Ascending aorta (tissue), 2 donors: ENCODE data around the gene PACRG. TPM values are rescaled to one million over a fixed set of nuclear protein-coding genes. Genes with fewer than 3 reads are reported as not detected.

Source experiments
- DNase-seq, 2 donors: peaks; one replicate each; pipeline ENCODE4 v3.0.0-alpha.2; 2019; ENCODE audit warnings: low spot score in 2 of 2
- H3K27ac ChIP-seq, 2 donors: fragments of 200-600 bp; sonication (generic); one replicate each; pipeline ENCODE4 v1.5.1; 2016 to 2017; ENCODE audit warnings: mild to moderate bottlenecking in 1 of 2
- H3K27me3 ChIP-seq: fragments of 200-600 bp; sonication (generic); one replicate; pipeline ENCODE4 v1.5.1; 2017
- H3K36me3 ChIP-seq, 2 donors: fragments of 200-600 bp; sonication (generic); one replicate each; pipeline ENCODE4 v1.5.1; 2016
- H3K4me1 ChIP-seq, 2 donors: fragments of 200-600 bp; sonication (generic); one replicate each; pipeline ENCODE4 v1.5.1; 2016 to 2017; ENCODE audit warnings: mild to moderate bottlenecking in 1 of 2
- H3K4me3 ChIP-seq, 2 donors: fragments of 200-600 bp; sonication (generic); one replicate each; pipeline ENCODE4 v1.5.1; 2016 to 2017; ENCODE audit warnings: mild to moderate bottlenecking in 1 of 2
- H3K9me3 ChIP-seq, 2 donors: fragments of 200-600 bp; sonication (generic); one replicate each; pipeline ENCODE4 v1.5.1; 2016
- CTCF ChIP-seq, 3 experiments: fragments of 200-600 bp in 2 of 3; fragments of 450-650 bp in 1 of 3; sonication (generic) in 2 of 3; IDR thresholded peaks; one replicate each; pipeline ENCODE4 v1.5.1; 2016 to 2019; ENCODE audit warnings: antibody characterized with exemption in 3 of 3, mild to moderate bottlenecking in 1 of 3, moderate library complexity in 1 of 3
- intact Hi-C: fragments of 100-400 bp; cut with DNase I; formaldehyde crosslinking; loops from one replicate; pipeline ENCODE4 v1.15.1; 2023
- total RNA-seq: library from RNA; depleted of rRNA; stranded (reverse); fragments of >200 nt; gene quantifications from one replicate; pipeline ENCODE4 v1.1.0, GENCODE V29; 2016

PACRG gene
- total RNA-seq, 1 donor from 2014 or later: not detected

GRCh38 chr6:163195721-163196691, 468.2 kb downstream of the PACRG start:
- intact Hi-C loops: no loop called here
- no peaks in the 10 kb centered on the region for H3K27me3 ChIP-seq
- no peaks in the 10 kb centered on the region for H3K4me1 ChIP-seq
- no peaks in the 10 kb centered on the region for H3K9me3 ChIP-seq
- H3K4me3 ChIP-seq: no peak overlapping the region
- no peak for DNase-seq
- H3K36me3 ChIP-seq: no peaks in the 10 kb centered on the region
- no peak for TF ChIP-seq CTCF (IDR thresholded peaks at IDR 0.05)
- H3K27ac ChIP-seq: no peak overlapping the region

GRCh38 chr6:163197839-163198238, 470.1 kb downstream of the PACRG start:
- Histone ChIP-seq H3K9me3 (no peaks in the 10 kb centered on the region), H3K4me1 (no peaks in the 10 kb centered on the region), H3K27me3 (no peaks in the 10 kb centered on the region), H3K36me3 (no peaks in the 10 kb centered on the region), H3K27ac (no peak overlapping the region), H3K4me3 (no peak overlapping the region)
- intact Hi-C loops: no loop called here
- no peak for DNase-seq
- TF ChIP-seq CTCF (IDR thresholded peaks at IDR 0.05): no peak

GRCh38 chr6:163198396-163198795, 470.6 kb downstream of the PACRG start:
- Histone ChIP-seq H3K9me3 (no peaks in the 10 kb centered on the region), H3K27ac (no peak overlapping the region), H3K36me3 (no peaks in the 10 kb centered on the region), H3K27me3 (no peaks in the 10 kb centered on the region), H3K4me3 (no peak overlapping the region), H3K4me1 (no peaks in the 10 kb centered on the region)
- no peak for TF ChIP-seq CTCF (IDR thresholded peaks at IDR 0.05)
- intact Hi-C loops: no loop called here
- no peak for DNase-seq

GRCh38 chr6:163199371-163199770, 471.6 kb downstream of the PACRG start:
- no peak for TF ChIP-seq CTCF (IDR thresholded peaks at IDR 0.05)
- intact Hi-C loops: no loop called here
- Histone ChIP-seq H3K4me3 (no peak overlapping the region), H3K27ac (no peak overlapping the region), H3K4me1 (no peaks in the 10 kb centered on the region), H3K36me3 (no peaks in the 10 kb centered on the region), H3K9me3 (no peaks in the 10 kb centered on the region), H3K27me3 (no peaks in the 10 kb centered on the region)
- no peak for DNase-seq

GRCh38 chr6:163200289-163200688, 472.5 kb downstream of the PACRG start:
- Histone ChIP-seq H3K4me3 (no peak overlapping the region), H3K27me3 (no peaks in the 10 kb centered on the region), H3K4me1 (no peaks in the 10 kb centered on the region), H3K27ac (no peak overlapping the region), H3K36me3 (no peaks in the 10 kb centered on the region), H3K9me3 (no peaks in the 10 kb centered on the region)
- DNase-seq: no peak
- intact Hi-C loops: no loop called here
- TF ChIP-seq CTCF (IDR thresholded peaks at IDR 0.05): no peak
